KMS-11 (cell line): Measurements from ENCODE around the gene SUMO2.

Experiments
- H2AFZ ChIP-seq: fragments of 200-600 bp; sonication (generic); 2 replicates; pipeline ENCODE4 v1.6.1; 2016; ENCODE audit warnings: antibody characterized with exemption, mixed run types, low read depth
- H3K27ac ChIP-seq: fragments of 200-600 bp; sonication (generic); 2 replicates; pipeline ENCODE4 v1.6.1; 2016; ENCODE audit warnings: mild to moderate bottlenecking, mixed run types
- H3K27me3 ChIP-seq: fragments of 200-600 bp; sonication (generic); 2 replicates; pipeline ENCODE4 v1.6.1; 2017; ENCODE audit warnings: mild to moderate bottlenecking, low read depth, mixed run types, moderate library complexity; ENCODE audit not compliant: insufficient read depth
- H3K36me3 ChIP-seq: fragments of 200-600 bp; sonication (generic); 2 replicates; pipeline ENCODE4 v1.6.1; 2017; ENCODE audit warnings: mild to moderate bottlenecking, mixed run types; ENCODE audit not compliant: insufficient read depth
- H3K4me1 ChIP-seq: fragments of 200-600 bp; sonication (generic); 2 replicates; pipeline ENCODE4 v1.6.1; 2016; ENCODE audit warnings: mild to moderate bottlenecking, low read depth, mixed run types; ENCODE audit not compliant: poor library complexity, severe bottlenecking
- H3K4me2 ChIP-seq: fragments of 200-600 bp; sonication (generic); 2 replicates; pipeline ENCODE4 v1.7.0; 2016; ENCODE audit warnings: mild to moderate bottlenecking, mixed run types
- H3K4me3 ChIP-seq: fragments of 200-600 bp; sonication (generic); IDR thresholded peaks from 2 replicates; pipeline ENCODE4 v1.6.1; 2017; ENCODE audit warnings: low read depth, low read length, mixed read lengths; ENCODE audit not compliant: insufficient read depth
- H3K79me2 ChIP-seq: fragments of 200-600 bp; sonication (generic); 2 replicates; pipeline ENCODE4 v1.6.1; 2016; ENCODE audit warnings: low read depth, mixed run types; ENCODE audit not compliant: insufficient read depth
- H3K9ac ChIP-seq: fragments of 200-600 bp; sonication (generic); 2 replicates; pipeline ENCODE4 v1.6.1; 2016; ENCODE audit warnings: mild to moderate bottlenecking, mixed run types
- H4K20me1 ChIP-seq: fragments of 200-600 bp; sonication (generic); 2 replicates; pipeline ENCODE4 v1.6.1; 2016; ENCODE audit warnings: mild to moderate bottlenecking, mixed run types; ENCODE audit not compliant: insufficient read depth
- TF ChIP-seq, protein P1 (sequence below): fragments of 200-600 bp; sonication (generic); conservative IDR thresholded peaks from 2 replicates; pipeline ENCODE4 v1.6.1; 2017; ENCODE audit warnings: low read depth, mild to moderate bottlenecking, antibody characterized with exemption, low read length, moderate library complexity, mixed read lengths

The SUMO2 gene

DNA sequence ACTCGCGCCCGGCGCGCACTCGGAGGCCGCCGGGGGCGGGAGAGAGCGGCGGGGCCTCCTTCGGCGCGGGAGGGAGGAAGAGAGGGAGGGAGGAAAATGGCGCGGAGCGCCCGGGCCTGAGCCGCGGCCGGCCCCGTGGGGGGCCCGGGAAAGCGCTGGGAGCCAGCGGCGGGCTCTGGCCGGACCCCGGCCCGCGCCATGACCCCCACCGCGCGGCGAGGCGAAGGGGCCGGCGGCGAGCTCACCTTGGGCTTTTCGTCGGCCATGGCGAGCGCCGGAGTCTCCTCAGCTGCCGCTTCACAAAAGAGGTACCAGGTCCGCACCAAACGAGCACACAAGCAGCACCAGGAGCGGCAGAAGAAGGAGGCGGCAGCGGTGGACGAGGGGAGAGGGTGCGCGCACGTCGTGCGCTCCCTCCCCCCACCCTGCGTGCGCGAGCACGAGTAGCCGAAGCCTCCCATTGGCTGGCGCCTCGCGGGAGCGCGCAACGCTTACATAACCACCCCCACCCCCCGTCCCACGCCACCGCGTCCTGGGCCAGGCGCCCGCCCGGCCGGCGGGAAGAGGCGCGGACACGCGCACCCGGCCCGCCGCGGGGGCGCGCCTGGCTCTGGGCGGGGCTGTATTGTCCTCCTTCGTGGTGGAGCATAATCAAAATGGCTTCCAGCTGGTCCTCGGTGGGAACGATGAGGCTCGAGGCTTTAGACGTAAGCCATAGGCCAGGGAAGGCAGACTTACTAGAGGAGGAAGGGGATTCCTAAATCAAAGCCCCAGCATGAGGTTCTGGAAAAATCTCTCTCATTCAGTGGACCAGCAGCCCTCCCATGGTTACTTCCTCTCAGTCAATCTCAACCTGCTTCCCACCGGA lies at the start of gene SUMO2:
SUMO2 (minus strand) TSS at position 391 of the 868 bp plus-strand sequence; CDS start at position 266, 125 bp downstream.
- TF ChIP-seq, protein P1, sequence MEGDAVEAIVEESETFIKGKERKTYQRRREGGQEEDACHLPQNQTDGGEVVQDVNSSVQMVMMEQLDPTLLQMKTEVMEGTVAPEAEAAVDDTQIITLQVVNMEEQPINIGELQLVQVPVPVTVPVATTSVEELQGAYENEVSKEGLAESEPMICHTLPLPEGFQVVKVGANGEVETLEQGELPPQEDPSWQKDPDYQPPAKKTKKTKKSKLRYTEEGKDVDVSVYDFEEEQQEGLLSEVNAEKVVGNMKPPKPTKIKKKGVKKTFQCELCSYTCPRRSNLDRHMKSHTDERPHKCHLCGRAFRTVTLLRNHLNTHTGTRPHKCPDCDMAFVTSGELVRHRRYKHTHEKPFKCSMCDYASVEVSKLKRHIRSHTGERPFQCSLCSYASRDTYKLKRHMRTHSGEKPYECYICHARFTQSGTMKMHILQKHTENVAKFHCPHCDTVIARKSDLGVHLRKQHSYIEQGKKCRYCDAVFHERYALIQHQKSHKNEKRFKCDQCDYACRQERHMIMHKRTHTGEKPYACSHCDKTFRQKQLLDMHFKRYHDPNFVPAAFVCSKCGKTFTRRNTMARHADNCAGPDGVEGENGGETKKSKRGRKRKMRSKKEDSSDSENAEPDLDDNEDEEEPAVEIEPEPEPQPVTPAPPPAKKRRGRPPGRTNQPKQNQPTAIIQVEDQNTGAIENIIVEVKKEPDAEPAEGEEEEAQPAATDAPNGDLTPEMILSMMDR: no peak
- no peak within 1 kb of the TSS for H3K4me3 ChIP-seq
- peaks cover 49% of the 10 kb centered on the region for H3K79me2 ChIP-seq
- peak within 1 kb of the TSS; percentile 98 for H3K4me2 ChIP-seq
- no peaks in the 10 kb centered on the region for H3K27me3 ChIP-seq
- H3K27ac ChIP-seq: peak within 1 kb of the TSS; percentile 99
- peaks cover 32% of the 10 kb centered on the region for H3K4me1 ChIP-seq
- H4K20me1 ChIP-seq: peaks cover 20% of the 10 kb centered on the region
- H2AFZ ChIP-seq: peak within 1 kb of the TSS; percentile 94
- peaks cover 19% of the 10 kb centered on the region; the same call in 1 of the 2 replicates for H3K36me3 ChIP-seq
- peak within 1 kb of the TSS; percentile 97 for H3K9ac ChIP-seq

DNA sequence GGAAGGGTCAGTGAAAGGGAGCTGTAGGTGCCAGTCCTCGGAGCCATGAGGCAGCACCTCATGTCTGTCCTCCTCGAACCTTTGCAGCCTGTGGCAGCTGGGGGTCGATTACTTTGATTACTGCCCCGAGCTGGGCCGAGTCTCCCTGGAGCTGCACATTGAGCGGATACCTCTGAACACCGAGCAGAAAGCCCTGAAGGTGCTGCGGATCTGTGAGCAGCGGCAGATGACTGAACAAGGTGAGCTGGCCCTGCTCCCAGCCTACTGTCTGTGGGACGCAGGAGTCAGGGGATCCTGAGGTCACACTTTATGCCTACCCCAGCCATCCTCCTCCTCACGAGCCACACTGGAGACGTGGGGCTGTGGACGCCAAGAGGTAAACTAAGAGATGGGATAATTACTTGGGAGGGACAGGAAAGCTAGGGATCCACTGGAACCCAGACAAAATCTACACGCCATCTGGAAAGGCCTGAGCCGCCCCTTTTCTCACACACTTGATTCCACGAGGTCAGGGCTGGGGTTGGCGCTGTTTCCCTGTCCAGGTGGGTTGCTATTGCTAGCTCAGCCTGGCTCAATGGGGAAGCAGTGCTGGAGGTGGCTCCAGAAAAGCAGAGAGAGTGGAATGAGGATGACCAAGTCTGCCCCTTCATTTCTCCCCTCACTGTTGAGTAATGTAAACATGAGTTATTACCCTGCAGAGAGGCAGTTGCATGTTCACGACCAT lies 49.1 kb upstream of the SUMO2 start:
- H3K4me1 ChIP-seq: no peaks in the 10 kb centered on the region
- H3K4me3 ChIP-seq: no peak overlapping the region
- no peak overlapping the region for H3K9ac ChIP-seq
- no peak overlapping the region for H3K4me2 ChIP-seq
- no peaks in the 10 kb centered on the region for H4K20me1 ChIP-seq
- TF ChIP-seq, protein P1: no peak
- no peaks in the 10 kb centered on the region for H3K79me2 ChIP-seq
- no peak overlapping the region for H2AFZ ChIP-seq
- no peak overlapping the region for H3K27ac ChIP-seq
- H3K36me3 ChIP-seq: peaks cover 26% of the 10 kb centered on the region; the same call in 1 of the 2 replicates
- no peaks in the 10 kb centered on the region for H3K27me3 ChIP-seq

DNA sequence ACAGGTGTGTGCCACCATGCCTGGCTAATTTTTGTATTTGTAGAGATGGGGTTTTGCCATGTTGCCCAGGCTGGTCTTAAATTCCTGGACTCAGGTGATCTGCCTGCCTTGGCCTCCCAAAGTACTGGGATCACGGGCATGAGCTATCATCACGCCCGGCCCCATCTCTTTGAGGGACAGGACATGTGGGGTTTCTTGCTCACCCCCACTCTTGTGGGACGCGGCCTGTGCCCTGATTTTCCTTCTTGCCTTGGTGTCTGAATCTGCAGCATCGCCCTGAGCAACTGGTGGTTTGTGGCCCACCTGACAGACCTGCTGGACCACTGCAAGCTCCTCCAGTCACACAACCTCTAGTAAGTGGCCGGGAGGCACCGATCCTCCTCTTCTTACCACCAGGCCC lies 48.3 kb upstream of the SUMO2 start:
- Histone ChIP-seq H3K9ac (no peak overlapping the region), H3K4me2 (no peak overlapping the region), H3K27me3 (no peaks in the 10 kb centered on the region), H3K4me3 (no peak overlapping the region), H3K36me3 (peaks cover 26% of the 10 kb centered on the region), H3K27ac (no peak overlapping the region), H3K4me1 (no peaks in the 10 kb centered on the region), H3K79me2 (no peaks in the 10 kb centered on the region), H4K20me1 (no peaks in the 10 kb centered on the region), H2AFZ (no peak overlapping the region)
- TF ChIP-seq, protein P1: no peak

DNA sequence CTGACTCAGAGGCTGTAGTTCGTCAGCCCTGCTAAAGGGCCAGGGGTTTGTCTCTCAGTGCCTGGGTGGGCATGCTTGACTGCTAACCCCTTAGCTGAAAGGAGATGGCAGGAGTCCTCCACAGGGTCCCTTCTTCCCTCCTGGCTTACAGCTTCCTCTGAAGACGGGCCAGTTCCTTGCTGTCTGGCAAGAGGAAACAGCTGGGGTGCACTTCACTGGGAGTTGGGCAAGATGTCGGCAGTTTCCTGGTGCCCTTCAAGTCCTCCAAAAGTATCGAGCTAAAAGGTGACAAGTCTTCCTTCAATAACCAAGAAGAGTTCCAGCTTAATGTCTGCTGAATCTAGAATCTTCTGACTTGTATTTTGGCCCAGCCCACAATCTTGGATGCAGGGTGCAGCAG lies 46.1 kb upstream of the SUMO2 start:
- Histone ChIP-seq H3K27me3 (no peaks in the 10 kb centered on the region), H4K20me1 (no peaks in the 10 kb centered on the region), H3K4me3 (no peak overlapping the region), H3K79me2 (no peaks in the 10 kb centered on the region), H3K9ac (no peak overlapping the region), H3K4me1 (no peaks in the 10 kb centered on the region), H2AFZ (no peak overlapping the region), H3K27ac (no peak overlapping the region), H3K36me3 (peaks cover 22% of the 10 kb centered on the region), H3K4me2 (no peak overlapping the region)
- TF ChIP-seq, protein P1: no peak
